ENCODE data around the gene BTN1A1. TPM values are rescaled to one million over a fixed set of nuclear protein-coding genes. Genes with fewer than 3 reads are reported as not detected.

Gene BTN1A1
- total and polyA plus RNA-seq, 9 of the 15 experiments (the other 6 are each of a cell fraction or from before 2014, with no cell fraction given) = 0.01 to 0.15 (median 0.06) TPM; not detected in 4

DNA sequence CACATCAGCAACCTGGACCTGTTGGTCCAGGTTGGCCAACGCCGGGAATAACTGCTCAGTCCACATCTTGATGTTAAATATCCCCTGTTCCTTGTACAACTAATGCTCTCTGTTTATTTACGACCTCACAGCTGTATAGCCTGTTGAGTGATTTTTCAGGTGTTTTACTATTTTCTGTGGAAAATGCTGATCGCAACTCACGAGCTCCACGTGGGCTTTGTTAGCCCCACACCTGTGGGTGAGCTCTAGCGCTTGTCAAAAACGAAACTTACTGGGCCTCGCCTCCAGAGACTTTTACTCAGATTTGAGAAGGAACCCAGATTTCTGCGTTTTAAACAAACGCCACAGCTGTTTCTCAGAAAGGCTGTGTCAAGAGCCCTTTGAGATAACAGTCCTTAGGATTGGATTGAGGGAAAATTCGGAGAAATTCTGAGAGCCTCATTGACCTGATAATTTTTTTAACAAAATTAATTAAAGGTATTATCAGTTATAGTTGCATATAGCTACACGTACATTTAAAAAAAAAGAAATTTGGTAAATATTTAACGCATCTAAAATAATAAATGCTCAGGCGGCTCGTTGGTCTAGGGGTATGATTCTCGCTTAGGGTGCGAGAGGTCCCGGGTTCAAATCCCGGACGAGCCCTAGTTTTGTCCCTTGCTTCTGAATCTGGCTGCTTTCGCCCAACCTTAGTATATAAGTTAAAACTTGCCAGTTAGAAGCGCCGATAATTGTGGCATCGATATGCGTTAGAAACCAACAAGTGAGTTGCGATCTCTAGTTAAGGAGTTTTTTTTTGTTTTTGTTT, 54.8 kb downstream of the BTN1A1 start (continued):
- TF ChIP-seq, protein P1, sequence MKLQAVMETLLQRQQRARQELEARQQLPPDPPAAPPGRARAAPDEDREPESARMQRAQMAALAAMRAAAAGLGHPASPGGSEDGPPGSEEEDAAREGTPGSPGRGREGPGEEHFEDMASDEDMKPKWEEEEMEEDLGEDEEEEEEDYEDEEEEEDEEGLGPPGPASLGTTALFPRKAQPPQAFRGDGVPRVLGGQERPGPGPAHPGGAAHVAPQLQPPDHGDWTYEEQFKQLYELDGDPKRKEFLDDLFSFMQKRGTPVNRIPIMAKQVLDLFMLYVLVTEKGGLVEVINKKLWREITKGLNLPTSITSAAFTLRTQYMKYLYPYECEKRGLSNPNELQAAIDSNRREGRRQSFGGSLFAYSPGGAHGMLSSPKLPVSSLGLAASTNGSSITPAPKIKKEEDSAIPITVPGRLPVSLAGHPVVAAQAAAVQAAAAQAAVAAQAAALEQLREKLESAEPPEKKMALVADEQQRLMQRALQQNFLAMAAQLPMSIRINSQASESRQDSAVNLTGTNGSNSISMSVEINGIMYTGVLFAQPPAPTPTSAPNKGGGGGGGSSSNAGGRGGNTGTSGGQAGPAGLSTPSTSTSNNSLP (IDR thresholded peaks at IDR 0.05; ENCODE audit: borderline replicate concordance, low read depth, low read length) = peak; percentile 95
- TF ChIP-seq ETV1 (tag; conservative IDR thresholded peaks at IDR 0.05; ENCODE audit: low read depth) (no peak; the same call in 1 of the 2 replicates), NR1H2 (CRISPR knock-in tag; IDR thresholded peaks at IDR 0.05) (no peak), MCM2 (IDR thresholded peaks at IDR 0.05; ENCODE audit: low read depth) (no peak), TSC22D4 (tag; IDR thresholded peaks at IDR 0.05) (no peak), ZBTB1 (CRISPR knock-in tag; IDR thresholded peaks at IDR 0.05; ENCODE audit: borderline replicate concordance, low read depth) (no peak), NFIX (CRISPR knock-in tag; IDR thresholded peaks at IDR 0.05; ENCODE audit: low read depth) (no peak), ZC3H8 (IDR thresholded peaks at IDR 0.05) (no peak), MTF1 (CRISPR knock-in tag; IDR thresholded peaks at IDR 0.05; ENCODE audit: borderline replicate concordance) (no peak), SREBF2 (CRISPR knock-in tag; IDR thresholded peaks at IDR 0.05) (no peak), ZFP36 (IDR thresholded peaks at IDR 0.05; ENCODE audit: low read depth, low read length, partially characterized antibody) (no peak), HMG20B (CRISPR knock-in tag; IDR thresholded peaks at IDR 0.05) (no peak), POLR2AphosphoS5 (IDR thresholded peaks at IDR 0.05; ENCODE audit: control insufficient read depth, insufficient read depth, low read depth, low read length) (no peak), STAG1 (CRISPR knock-in tag; IDR thresholded peaks at IDR 0.05; ENCODE audit: borderline replicate concordance) (no peak), POU5F1 (IDR thresholded peaks at IDR 0.05; ENCODE audit: borderline replicate concordance, low read depth, low read length, partially characterized antibody) (no peak), MYNN (IDR thresholded peaks at IDR 0.05) (no peak), MYNN (CRISPR knock-in tag; IDR thresholded peaks at IDR 0.05) (no peak), TARDBP (IDR thresholded peaks at IDR 0.05) (peak; percentile 19; the same call in 1 of the 2 replicates), ZNF197 (CRISPR knock-in tag; IDR thresholded peaks at IDR 0.05; ENCODE audit: low read depth) (no peak), ZNF134 (CRISPR knock-in tag; conservative IDR thresholded peaks at IDR 0.05) (no peak), CEBPG (CRISPR knock-in tag; IDR thresholded peaks at IDR 0.05) (no peak), CEBPG (tag; conservative IDR thresholded peaks at IDR 0.05 in 1 of 2, IDR thresholded peaks at IDR 0.05 in 1 of 2) (no peak; a peak in 1 of 4 replicates)
- TF ChIP-seq, protein P2, sequence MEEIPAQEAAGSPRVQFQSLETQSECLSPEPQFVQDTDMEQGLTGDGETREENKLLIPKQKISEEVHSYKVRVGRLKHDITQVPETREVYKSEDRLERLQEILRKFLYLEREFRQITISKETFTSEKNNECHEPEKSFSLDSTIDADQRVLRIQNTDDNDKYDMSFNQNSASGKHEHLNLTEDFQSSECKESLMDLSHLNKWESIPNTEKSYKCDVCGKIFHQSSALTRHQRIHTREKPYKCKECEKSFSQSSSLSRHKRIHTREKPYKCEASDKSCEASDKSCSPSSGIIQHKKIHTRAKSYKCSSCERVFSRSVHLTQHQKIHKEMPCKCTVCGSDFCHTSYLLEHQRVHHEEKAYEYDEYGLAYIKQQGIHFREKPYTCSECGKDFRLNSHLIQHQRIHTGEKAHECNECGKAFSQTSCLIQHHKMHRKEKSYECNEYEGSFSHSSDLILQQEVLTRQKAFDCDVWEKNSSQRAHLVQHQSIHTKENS (CRISPR knock-in tag; IDR thresholded peaks at IDR 0.05) = no peak
- TF ChIP-seq, protein P3, sequence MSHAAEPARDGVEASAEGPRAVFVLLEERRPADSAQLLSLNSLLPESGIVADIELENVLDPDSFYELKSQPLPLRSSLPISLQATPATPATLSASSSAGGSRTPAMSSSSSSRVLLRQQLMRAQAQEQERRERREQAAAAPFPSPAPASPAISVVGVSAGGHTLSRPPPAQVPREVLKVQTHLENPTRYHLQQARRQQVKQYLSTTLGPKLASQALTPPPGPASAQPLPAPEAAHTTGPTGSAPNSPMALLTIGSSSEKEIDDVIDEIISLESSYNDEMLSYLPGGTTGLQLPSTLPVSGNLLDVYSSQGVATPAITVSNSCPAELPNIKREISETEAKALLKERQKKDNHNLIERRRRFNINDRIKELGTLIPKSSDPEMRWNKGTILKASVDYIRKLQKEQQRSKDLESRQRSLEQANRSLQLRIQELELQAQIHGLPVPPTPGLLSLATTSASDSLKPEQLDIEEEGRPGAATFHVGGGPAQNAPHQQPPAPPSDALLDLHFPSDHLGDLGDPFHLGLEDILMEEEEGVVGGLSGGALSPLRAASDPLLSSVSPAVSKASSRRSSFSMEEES (CRISPR knock-in tag; IDR thresholded peaks at IDR 0.05) = no peak
- TF ChIP-seq, protein P4, sequence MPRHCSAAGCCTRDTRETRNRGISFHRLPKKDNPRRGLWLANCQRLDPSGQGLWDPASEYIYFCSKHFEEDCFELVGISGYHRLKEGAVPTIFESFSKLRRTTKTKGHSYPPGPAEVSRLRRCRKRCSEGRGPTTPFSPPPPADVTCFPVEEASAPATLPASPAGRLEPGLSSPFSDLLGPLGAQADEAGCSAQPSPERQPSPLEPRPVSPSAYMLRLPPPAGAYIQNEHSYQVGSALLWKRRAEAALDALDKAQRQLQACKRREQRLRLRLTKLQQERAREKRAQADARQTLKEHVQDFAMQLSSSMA (CRISPR knock-in tag; IDR thresholded peaks at IDR 0.05) = no peak
